B cell (primary cell): ENCODE data around the gene NLRC5. TPM values are rescaled to one million over a fixed set of nuclear protein-coding genes. Genes with fewer than 3 reads are reported as not detected.

Experiments used
- ATAC-seq: fragments of 200-7000 bp; cut with Tn5 transposase; one replicate; pipeline ENCODE4 v1.10.0; 2021; ENCODE audit warnings: low read depth, mild to moderate bottlenecking, moderate number of reproducible peaks, moderate library complexity
- CTCF ChIA-PET: fragments of 350-600 bp; sonication (Branson Sonifier 250); formaldehyde crosslinking; loops from one replicate; lab custom pipeline; 2021; ENCODE audit warnings: antibody characterized with exemption, inconsistent platforms; lab: Charles Lee
- POLR2A ChIA-PET: fragments of 350-600 bp; sonication (Branson Sonifier 250); formaldehyde crosslinking; loops from one replicate; lab custom pipeline; 2021; ENCODE audit warnings: antibody characterized with exemption; lab: Charles Lee
- DNase-seq: peaks from one replicate; pipeline ENCODE4 v3.0.0; 2013
- H2AFZ ChIP-seq: 2 replicates; pipeline ENCODE4 v1.6.1; 2012; ENCODE audit warnings: mild to moderate bottlenecking, low read depth, low read length; ENCODE audit not compliant: insufficient read depth, poor library complexity, severe bottlenecking
- H3K27ac ChIP-seq, 2 donors: 1 replicate in 1 of 2; 2 replicates in 1 of 2; pipeline ENCODE4 v1.5.1; 2012 to 2013; ENCODE audit warnings: low read length in 2 of 2, mild to moderate bottlenecking in 2 of 2, moderate library complexity in 1 of 2
- H3K27me3 ChIP-seq, 4 experiments: fragments of 200-600 bp in 1 of 4; sonication (generic) in 1 of 4; replicated peaks in 1 of 4; 1 replicate in 2 of 4; 2 replicates in 2 of 4; pipeline versions ENCODE4 v1.6.1 to v1.7.0; 2013 to 2016; ENCODE audit warnings: low read length in 3 of 4, mild to moderate bottlenecking in 2 of 4, mixed read lengths in 1 of 4, moderate library complexity in 1 of 4; ENCODE audit not compliant: insufficient read depth in 4 of 4, control insufficient read depth in 3 of 4; ENCODE audit errors: control extremely low read depth in 1 of 4
- H3K36me3 ChIP-seq, 2 experiments: replicated peaks in 1 of 2; 1 replicate in 1 of 2; 2 replicates in 1 of 2; pipeline versions ENCODE4 v1.6.1 to v1.7.1; 2013; ENCODE audit warnings: low read length in 1 of 2; ENCODE audit not compliant: insufficient read depth in 2 of 2, control insufficient read depth in 1 of 2; ENCODE audit errors: control extremely low read depth in 1 of 2, extremely low read depth in 1 of 2
- H3K4me1 ChIP-seq, 2 donors: fragments of 200-600 bp in 1 of 2; sonication (generic) in 1 of 2; 1 replicate in 1 of 2; 2 replicates in 1 of 2; pipeline versions ENCODE4 v1.5.1 to v1.6.1; 2013 to 2017; ENCODE audit warnings: low read length in 2 of 2; ENCODE audit not compliant: control insufficient read depth in 2 of 2, insufficient read depth in 2 of 2
- H3K4me2 ChIP-seq: replicated peaks from 2 replicates; pipeline ENCODE3; 2012; ENCODE audit warnings: mild to moderate bottlenecking, low read depth, low read length; ENCODE audit not compliant: poor library complexity, severe bottlenecking
- H3K4me3 ChIP-seq, 5 experiments: fragments of 200-600 bp in 1 of 5; sonication (generic) in 1 of 5; 1 replicate in 3 of 5; 2 replicates in 2 of 5; pipeline versions ENCODE4 v1.5.1 to v1.7.0; 2011 to 2016; ENCODE audit warnings: low read length in 4 of 5, mild to moderate bottlenecking in 4 of 5, low read depth in 2 of 5, control low read depth in 1 of 5, moderate library complexity in 1 of 5; ENCODE audit not compliant: insufficient read depth in 1 of 5; ENCODE audit errors: control extremely low read depth in 1 of 5, extremely low read depth in 1 of 5
- H3K79me2 ChIP-seq: fragments of 200-600 bp; sonication (generic); one replicate; pipeline ENCODE4 v1.6.0; 2016; ENCODE audit warnings: low read length; ENCODE audit not compliant: control insufficient read depth, insufficient read depth
- H3K9ac ChIP-seq: fragments of 200-600 bp; sonication (generic); 2 replicates; pipeline ENCODE4 v1.6.1; 2017; ENCODE audit warnings: mild to moderate bottlenecking, low read length, moderate library complexity
- H3K9me3 ChIP-seq, 3 donors: one replicate each; pipeline versions ENCODE4 v1.6.1 to v1.7.1; 2013; ENCODE audit warnings: low read length in 2 of 3; ENCODE audit not compliant: control insufficient read depth in 2 of 3, insufficient read depth in 1 of 3; ENCODE audit errors: control extremely low read depth in 1 of 3
- H4K20me1 ChIP-seq: 2 replicates; pipeline ENCODE4 v1.6.0; 2012; ENCODE audit warnings: mild to moderate bottlenecking, low read length; ENCODE audit not compliant: insufficient read depth, control insufficient read depth, poor library complexity, severe bottlenecking
- H3K27ac Mint-ChIP-seq: one replicate; pipeline ENCODE4 v1.8.0; 2021; ENCODE audit warnings: mixed read lengths
- H3K27me3 Mint-ChIP-seq: one replicate; pipeline ENCODE4 v1.8.0; 2021; ENCODE audit warnings: mixed read lengths
- H3K4me1 Mint-ChIP-seq: one replicate; pipeline ENCODE4 v1.8.0; 2021; ENCODE audit warnings: mixed read lengths
- H3K4me3 Mint-ChIP-seq: one replicate; pipeline ENCODE4 v1.8.0; 2021; ENCODE audit warnings: mixed read lengths
- H3K9me3 Mint-ChIP-seq: one replicate; pipeline ENCODE4 v1.8.0; 2022; ENCODE audit warnings: mixed read lengths; ENCODE audit not compliant: insufficient read depth
- CTCF ChIP-seq: fragments of 200-600 bp; IDR thresholded peaks from one replicate; pipeline ENCODE4 v1.8.0; 2022; ENCODE audit warnings: antibody characterized with exemption, mild to moderate bottlenecking
- EZH2 ChIP-seq: IDR thresholded peaks from 2 replicates; pipeline ENCODE4 v1.6.1; 2012; ENCODE audit warnings: borderline replicate concordance, low read depth, mild to moderate bottlenecking, moderate library complexity, low read length; ENCODE audit not compliant: insufficient read depth, poor library complexity, severe bottlenecking
- WGBS: methylation state at CpG from one replicate; pipeline ENCODE4 v1.1.5; 2013; ENCODE audit warnings: missing lambda C conversion rate; ENCODE audit not compliant: insufficient coverage; 5-methylcytosine and 5-hydroxymethylcytosine counted together
- intact Hi-C: fragments of 100-400 bp; cut with micrococcal nuclease; formaldehyde crosslinking; loops from one replicate; pipeline ENCODE4 v1.10.0; 2022
- polyA plus RNA-seq: library from polyadenylated mRNA; depleted of rRNA; stranded (reverse); fragments of >200 nt; gene quantifications from 2 replicates; pipeline ENCODE4 v1.2.3, GENCODE V29; 2012
- total RNA-seq, 2 donors: library from RNA; stranded (reverse); fragments of 120-200 nt in 1 of 2; gene quantifications; 1 replicate in 1 of 2; 2 replicates in 1 of 2; pipeline versions ENCODE4 v1.2.3 to v1.2.4, GENCODE V29; 2013 to 2022

Gene NLRC5
- total and polyA plus RNA-seq, 2 donors (not counting 1 experiment from before 2014, with no cell fraction given): 349 to 510 TPM

DNA sequence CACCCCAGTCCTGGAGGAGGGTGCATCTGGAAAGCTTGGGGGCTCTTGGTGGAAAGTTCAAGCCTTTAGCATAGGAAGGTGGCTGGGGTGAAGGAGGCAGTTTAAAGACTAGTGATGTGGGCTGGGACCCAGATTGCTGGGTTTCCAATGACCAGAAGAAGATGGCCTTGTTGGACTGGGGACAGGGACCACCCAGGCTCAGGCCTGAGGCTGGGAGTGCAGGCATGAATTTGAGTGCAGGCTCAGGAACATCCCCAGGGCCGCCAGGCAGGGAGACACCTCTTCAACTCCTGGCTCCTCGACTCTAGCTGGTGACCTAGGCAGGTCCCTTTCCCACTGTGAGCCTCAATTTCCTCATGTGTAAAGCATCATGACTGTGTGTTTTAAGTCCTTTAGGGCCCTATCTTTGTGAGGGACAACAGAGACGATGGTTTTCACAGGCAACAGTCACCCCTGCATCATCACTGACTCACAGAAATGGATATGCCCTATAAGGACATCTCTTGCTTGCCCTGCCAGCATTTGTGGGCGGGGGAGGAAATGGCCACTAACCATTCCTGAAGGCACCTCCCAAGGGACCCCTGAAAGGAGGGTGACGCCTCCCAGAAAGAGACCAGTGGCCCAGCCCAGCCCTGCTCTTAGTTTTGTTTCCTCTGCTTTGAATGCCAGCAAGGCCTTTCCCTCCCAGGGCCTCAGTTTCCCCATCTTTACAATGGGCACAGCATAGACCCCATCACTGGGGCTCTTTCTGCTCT lies 11.1 kb downstream of the NLRC5 start:
- ATAC-seq (peak; percentile 73), DNase-seq (peak; percentile 41)
- H3K9me3 ChIP-seq: peaks cover 0 to 11% (median 0%) of the 10 kb centered on the region in 3 donors
- Mint-ChIP-seq H3K27ac (peak overlapping the region; percentile 94), H3K4me1 (peaks cover 88% of the 10 kb centered on the region), H3K9me3 (no peaks in the 10 kb centered on the region), H3K4me3 (peak overlapping the region; percentile 71), H3K27me3 (no peaks in the 10 kb centered on the region)
- H3K4me2 ChIP-seq: peak overlapping the region; percentile 62
- intact Hi-C loops: loop anchor here (5.0 kb wide), 1 partner anchor 33 kb away; no protein-coding TSS in a partner anchor
- POLR2A ChIA-PET: interaction anchor here (1.2 to 1.6 kb wide), 2 partner anchors 32 to 41 kb away, joined by 3 to 6 read pairs; no protein-coding TSS in a partner anchor
- H3K4me1 ChIP-seq: peaks cover 52 to 63% of the 10 kb centered on the region in 2 donors
- no peak overlapping the region for H3K9ac ChIP-seq
- CTCF ChIA-PET: interaction anchor here (1.0 to 2.1 kb wide), 7 partner anchors 11 to 45 kb away, joined by 3 to 13 read pairs (median 4); partner anchors contain the start of gene NLRC5
- H4K20me1 ChIP-seq: peaks cover 4% of the 10 kb centered on the region
- H3K27me3 ChIP-seq: no peaks in the 10 kb centered on the region
- peaks cover 62% of the 10 kb centered on the region for H3K79me2 ChIP-seq
- 62% methylated on average over 5 of the region's 5 CpGs for WGBS
- H3K36me3 ChIP-seq: peaks cover 0 to 19% of the 10 kb centered on the region in 2 experiments
- no peak overlapping the region for H3K4me3 ChIP-seq
- H3K27ac ChIP-seq: peak overlapping the region; percentile 77 to 83
- TF ChIP-seq EZH2 (no peak), CTCF (no peak)
- no peak overlapping the region for H2AFZ ChIP-seq
